ENCODE measurements around the gene EEIG1. TPM values are rescaled to one million over a fixed set of nuclear protein-coding genes. Genes with fewer than 3 reads are reported as not detected.

EEIG1 gene
- total and polyA plus RNA-seq, 2 experiments from 2014 or later: 11.2 to 22.4 TPM

DNA sequence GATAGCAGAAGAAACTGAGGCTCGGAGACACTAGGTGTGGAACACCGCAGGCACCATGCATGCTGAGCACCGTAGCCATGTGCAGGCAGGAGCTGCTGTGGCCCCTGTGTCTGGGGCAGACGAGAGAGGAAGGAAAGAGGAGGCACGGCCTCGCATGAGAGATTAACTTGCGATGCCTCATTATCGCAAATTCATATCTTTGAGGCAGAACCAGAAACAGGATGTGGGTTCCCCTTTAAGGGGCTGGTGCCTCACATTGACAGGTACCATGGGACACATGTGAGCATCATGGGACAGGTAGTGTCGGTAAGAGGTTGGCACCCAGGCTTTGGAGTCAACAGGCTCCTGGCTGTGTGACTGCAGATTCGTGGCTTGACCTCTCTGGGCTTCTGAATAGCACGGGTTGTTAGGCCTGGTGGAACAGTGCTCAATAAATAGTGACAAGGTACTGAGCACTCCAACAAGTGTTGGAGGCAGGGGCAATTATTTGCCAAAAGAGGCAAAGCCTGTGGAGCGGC is 45.5 kb upstream of the EEIG1 start:
- H3K9me3 Mint-ChIP-seq: no peaks in the 10 kb centered on the region
- Histone ChIP-seq H3F3A (replicated peaks; ENCODE audit: low read depth) (no peaks in the 10 kb centered on the region), H3K27ac (ENCODE audit: low read depth) (no peak overlapping the region), H3K9me2 (ENCODE audit: insufficient read depth) (no peaks in the 10 kb centered on the region), H3K79me2 (replicated peaks; ENCODE audit: insufficient read depth) (no peaks in the 10 kb centered on the region), H3K36me3 (ENCODE audit: insufficient read depth) (no peaks in the 10 kb centered on the region), H3K4me3 (no peak overlapping the region), H3K4me2 (no peak overlapping the region), H3K27me3 (ENCODE audit: insufficient read depth) (no peaks in the 10 kb centered on the region), H4K20me1 (replicated peaks; ENCODE audit: insufficient read depth) (no peaks in the 10 kb centered on the region), H3K4me1 (ENCODE audit: insufficient read depth) (no peaks in the 10 kb centered on the region), H2AFZ (no peak overlapping the region)
- H3K4me3 Mint-ChIP-seq: no peak overlapping the region
- H3K4me1 Mint-ChIP-seq: peaks cover 4% of the 10 kb centered on the region; the same call in 2 of the 3 replicates
- H3K27me3 Mint-ChIP-seq (ENCODE audit: insufficient read depth, low read depth, poor library complexity): peaks cover 10% of the 10 kb centered on the region
- no peak overlapping the region for H3K27ac Mint-ChIP-seq
- no peak for ATAC-seq
- H3K36me3 Mint-ChIP-seq (ENCODE audit: low read depth): no peaks in the 10 kb centered on the region
- DNase-seq (ENCODE audit: low spot score): no peak
- TF ChIP-seq ZNF114 (CRISPR knock-in tag; IDR thresholded peaks at IDR 0.05) (no peak), CTCF (conservative IDR thresholded peaks at IDR 0.05; ENCODE audit: low read depth in 2 of 2) (no peak), EZH2phosphoT487 (IDR thresholded peaks at IDR 0.05; ENCODE audit: unreplicated experiment) (no peak), NANOG (IDR thresholded peaks at IDR 0.05; ENCODE audit: borderline replicate concordance) (no peak), STAT1 (IDR thresholded peaks at IDR 0.05; ENCODE audit: unreplicated experiment) (no peak), EZH2 (IDR thresholded peaks at IDR 0.05; ENCODE audit: low read depth, unreplicated experiment) (no peak), POLR2AphosphoS5 (IDR thresholded peaks at IDR 0.05; ENCODE audit: low read depth) (no peak), JUNB (IDR thresholded peaks at IDR 0.05; ENCODE audit: unreplicated experiment) (no peak), CREB1 (CRISPR knock-in tag; IDR thresholded peaks at IDR 0.05; ENCODE audit: low read depth) (no peak), ZNF331 (CRISPR knock-in tag; IDR thresholded peaks at IDR 0.05; ENCODE audit: low read depth) (no peak)
- TF ChIP-seq, protein P1, sequence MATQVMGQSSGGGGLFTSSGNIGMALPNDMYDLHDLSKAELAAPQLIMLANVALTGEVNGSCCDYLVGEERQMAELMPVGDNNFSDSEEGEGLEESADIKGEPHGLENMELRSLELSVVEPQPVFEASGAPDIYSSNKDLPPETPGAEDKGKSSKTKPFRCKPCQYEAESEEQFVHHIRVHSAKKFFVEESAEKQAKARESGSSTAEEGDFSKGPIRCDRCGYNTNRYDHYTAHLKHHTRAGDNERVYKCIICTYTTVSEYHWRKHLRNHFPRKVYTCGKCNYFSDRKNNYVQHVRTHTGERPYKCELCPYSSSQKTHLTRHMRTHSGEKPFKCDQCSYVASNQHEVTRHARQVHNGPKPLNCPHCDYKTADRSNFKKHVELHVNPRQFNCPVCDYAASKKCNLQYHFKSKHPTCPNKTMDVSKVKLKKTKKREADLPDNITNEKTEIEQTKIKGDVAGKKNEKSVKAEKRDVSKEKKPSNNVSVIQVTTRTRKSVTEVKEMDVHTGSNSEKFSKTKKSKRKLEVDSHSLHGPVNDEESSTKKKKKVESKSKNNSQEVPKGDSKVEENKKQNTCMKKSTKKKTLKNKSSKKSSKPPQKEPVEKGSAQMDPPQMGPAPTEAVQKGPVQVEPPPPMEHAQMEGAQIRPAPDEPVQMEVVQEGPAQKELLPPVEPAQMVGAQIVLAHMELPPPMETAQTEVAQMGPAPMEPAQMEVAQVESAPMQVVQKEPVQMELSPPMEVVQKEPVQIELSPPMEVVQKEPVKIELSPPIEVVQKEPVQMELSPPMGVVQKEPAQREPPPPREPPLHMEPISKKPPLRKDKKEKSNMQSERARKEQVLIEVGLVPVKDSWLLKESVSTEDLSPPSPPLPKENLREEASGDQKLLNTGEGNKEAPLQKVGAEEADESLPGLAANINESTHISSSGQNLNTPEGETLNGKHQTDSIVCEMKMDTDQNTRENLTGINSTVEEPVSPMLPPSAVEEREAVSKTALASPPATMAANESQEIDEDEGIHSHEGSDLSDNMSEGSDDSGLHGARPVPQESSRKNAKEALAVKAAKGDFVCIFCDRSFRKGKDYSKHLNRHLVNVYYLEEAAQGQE (IDR thresholded peaks at IDR 0.05; ENCODE audit: unreplicated experiment): no peak
- TF ChIP-seq, protein P2, sequence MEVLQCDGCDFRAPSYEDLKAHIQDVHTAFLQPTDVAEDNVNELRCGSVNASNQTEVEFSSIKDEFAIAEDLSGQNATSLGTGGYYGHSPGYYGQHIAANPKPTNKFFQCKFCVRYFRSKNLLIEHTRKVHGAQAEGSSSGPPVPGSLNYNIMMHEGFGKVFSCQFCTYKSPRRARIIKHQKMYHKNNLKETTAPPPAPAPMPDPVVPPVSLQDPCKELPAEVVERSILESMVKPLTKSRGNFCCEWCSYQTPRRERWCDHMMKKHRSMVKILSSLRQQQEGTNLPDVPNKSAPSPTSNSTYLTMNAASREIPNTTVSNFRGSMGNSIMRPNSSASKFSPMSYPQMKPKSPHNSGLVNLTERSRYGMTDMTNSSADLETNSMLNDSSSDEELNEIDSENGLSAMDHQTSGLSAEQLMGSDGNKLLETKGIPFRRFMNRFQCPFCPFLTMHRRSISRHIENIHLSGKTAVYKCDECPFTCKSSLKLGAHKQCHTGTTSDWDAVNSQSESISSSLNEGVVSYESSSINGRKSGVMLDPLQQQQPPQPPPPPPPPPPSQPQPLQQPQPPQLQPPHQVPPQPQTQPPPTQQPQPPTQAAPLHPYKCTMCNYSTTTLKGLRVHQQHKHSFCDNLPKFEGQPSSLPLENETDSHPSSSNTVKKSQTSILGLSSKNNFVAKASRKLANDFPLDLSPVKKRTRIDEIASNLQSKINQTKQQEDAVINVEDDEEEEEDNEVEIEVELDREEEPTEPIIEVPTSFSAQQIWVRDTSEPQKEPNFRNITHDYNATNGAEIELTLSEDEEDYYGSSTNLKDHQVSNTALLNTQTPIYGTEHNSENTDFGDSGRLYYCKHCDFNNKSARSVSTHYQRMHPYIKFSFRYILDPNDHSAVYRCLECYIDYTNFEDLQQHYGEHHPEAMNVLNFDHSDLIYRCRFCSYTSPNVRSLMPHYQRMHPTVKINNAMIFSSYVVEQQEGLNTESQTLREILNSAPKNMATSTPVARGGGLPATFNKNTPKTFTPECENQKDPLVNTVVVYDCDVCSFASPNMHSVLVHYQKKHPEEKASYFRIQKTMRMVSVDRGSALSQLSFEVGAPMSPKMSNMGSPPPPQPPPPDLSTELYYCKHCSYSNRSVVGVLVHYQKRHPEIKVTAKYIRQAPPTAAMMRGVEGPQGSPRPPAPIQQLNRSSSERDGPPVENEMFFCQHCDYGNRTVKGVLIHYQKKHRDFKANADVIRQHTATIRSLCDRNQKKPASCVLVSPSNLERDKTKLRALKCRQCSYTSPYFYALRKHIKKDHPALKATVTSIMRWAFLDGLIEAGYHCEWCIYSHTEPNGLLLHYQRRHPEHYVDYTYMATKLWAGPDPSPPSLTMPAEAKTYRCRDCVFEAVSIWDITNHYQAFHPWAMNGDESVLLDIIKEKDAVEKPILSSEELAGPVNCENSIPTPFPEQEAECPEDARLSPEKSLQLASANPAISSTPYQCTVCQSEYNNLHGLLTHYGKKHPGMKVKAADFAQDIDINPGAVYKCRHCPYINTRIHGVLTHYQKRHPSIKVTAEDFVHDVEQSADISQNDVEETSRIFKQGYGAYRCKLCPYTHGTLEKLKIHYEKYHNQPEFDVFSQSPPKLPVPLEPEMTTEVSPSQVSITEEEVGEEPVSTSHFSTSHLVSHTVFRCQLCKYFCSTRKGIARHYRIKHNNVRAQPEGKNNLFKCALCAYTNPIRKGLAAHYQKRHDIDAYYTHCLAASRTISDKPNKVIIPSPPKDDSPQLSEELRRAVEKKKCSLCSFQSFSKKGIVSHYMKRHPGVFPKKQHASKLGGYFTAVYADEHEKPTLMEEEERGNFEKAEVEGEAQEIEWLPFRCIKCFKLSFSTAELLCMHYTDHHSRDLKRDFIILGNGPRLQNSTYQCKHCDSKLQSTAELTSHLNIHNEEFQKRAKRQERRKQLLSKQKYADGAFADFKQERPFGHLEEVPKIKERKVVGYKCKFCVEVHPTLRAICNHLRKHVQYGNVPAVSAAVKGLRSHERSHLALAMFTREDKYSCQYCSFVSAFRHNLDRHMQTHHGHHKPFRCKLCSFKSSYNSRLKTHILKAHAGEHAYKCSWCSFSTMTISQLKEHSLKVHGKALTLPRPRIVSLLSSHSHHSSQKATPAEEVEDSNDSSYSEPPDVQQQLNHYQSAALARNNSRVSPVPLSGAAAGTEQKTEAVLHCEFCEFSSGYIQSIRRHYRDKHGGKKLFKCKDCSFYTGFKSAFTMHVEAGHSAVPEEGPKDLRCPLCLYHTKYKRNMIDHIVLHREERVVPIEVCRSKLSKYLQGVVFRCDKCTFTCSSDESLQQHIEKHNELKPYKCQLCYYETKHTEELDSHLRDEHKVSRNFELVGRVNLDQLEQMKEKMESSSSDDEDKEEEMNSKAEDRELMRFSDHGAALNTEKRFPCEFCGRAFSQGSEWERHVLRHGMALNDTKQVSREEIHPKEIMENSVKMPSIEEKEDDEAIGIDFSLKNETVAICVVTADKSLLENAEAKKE (CRISPR knock-in tag; IDR thresholded peaks at IDR 0.05): no peak
- TF ChIP-seq, protein P3, sequence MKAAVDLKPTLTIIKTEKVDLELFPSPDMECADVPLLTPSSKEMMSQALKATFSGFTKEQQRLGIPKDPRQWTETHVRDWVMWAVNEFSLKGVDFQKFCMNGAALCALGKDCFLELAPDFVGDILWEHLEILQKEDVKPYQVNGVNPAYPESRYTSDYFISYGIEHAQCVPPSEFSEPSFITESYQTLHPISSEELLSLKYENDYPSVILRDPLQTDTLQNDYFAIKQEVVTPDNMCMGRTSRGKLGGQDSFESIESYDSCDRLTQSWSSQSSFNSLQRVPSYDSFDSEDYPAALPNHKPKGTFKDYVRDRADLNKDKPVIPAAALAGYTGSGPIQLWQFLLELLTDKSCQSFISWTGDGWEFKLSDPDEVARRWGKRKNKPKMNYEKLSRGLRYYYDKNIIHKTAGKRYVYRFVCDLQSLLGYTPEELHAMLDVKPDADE (IDR thresholded peaks at IDR 0.05): no peak
